ENCODE results near the gene NKX3-2. TPM values are rescaled to one million over a fixed set of nuclear protein-coding genes. Genes with fewer than 3 reads are reported as not detected.
"Not testable (repeated sequence)": the region's sequence is repeated elsewhere in the genome, so short reads cannot be mapped to it uniquely, and the experiment has no call there.

NKX3-2 gene
- not detected in 2 replicates for total RNA-seq

- no peak for DNase-seq (ENCODE audit: low read depth, low spot score)
Observed at GRCh38 chr4:13543839-13544605, at the start of gene NKX3-2. TSS of gene NKX3-2 (minus strand) at chr4:13544508. CDS start at chr4:13544414, 94 bp downstream.

- DNase-seq (ENCODE audit: low read depth, low spot score): no peak
Observed at GRCh38 chr4:13592220-13592619, 47.9 kb upstream of the NKX3-2 start.

GRCh38 chr4:13590766-13591165 lies 46.5 kb upstream of the NKX3-2 start:
- DNase-seq (ENCODE audit: low read depth, low spot score): no peak

GRCh38 chr4:13588954-13589353 lies 44.6 kb upstream of the NKX3-2 start:
- no peak for DNase-seq (ENCODE audit: low read depth, low spot score)

GRCh38 chr4:13584481-13584880 lies 40.2 kb upstream of the NKX3-2 start:
- DNase-seq (ENCODE audit: low read depth, low spot score): peak; percentile 4

- DNase-seq (ENCODE audit: low read depth, low spot score): no peak
Observed at GRCh38 chr4:13580036-13580435, 35.7 kb upstream of the NKX3-2 start.

GRCh38 chr4:13577660-13578059 lies 33.4 kb upstream of the NKX3-2 start:
- no peak for DNase-seq (ENCODE audit: low read depth, low spot score)

- no peak for DNase-seq (ENCODE audit: low read depth, low spot score)
Observed at GRCh38 chr4:13570916-13571315, 26.6 kb upstream of the NKX3-2 start.

- no peak for DNase-seq (ENCODE audit: low read depth, low spot score)
Observed at GRCh38 chr4:13567125-13567524, 22.8 kb upstream of the NKX3-2 start.

- DNase-seq (ENCODE audit: low read depth, low spot score): no peak
Observed at GRCh38 chr4:13562876-13563275, 18.6 kb upstream of the NKX3-2 start.

- DNase-seq (ENCODE audit: low read depth, low spot score): no peak
Observed at GRCh38 chr4:13561673-13562072, 17.4 kb upstream of the NKX3-2 start.

GRCh38 chr4:13560111-13560510 lies 15.8 kb upstream of the NKX3-2 start:
- DNase-seq (ENCODE audit: low read depth, low spot score): not testable (repeated sequence)

- no peak for DNase-seq (ENCODE audit: low read depth, low spot score)
Observed at GRCh38 chr4:13559413-13559812, 15.1 kb upstream of the NKX3-2 start.

- no peak for DNase-seq (ENCODE audit: low read depth, low spot score)
Observed at GRCh38 chr4:13558881-13559280, 14.6 kb upstream of the NKX3-2 start.

- DNase-seq (ENCODE audit: low read depth, low spot score): no peak
Observed at GRCh38 chr4:13555325-13555724, 11.0 kb upstream of the NKX3-2 start.

- no peak for DNase-seq (ENCODE audit: low read depth, low spot score)
Observed at GRCh38 chr4:13553081-13553480, 8.8 kb upstream of the NKX3-2 start.

GRCh38 chr4:13548984-13549546 lies 4.8 kb upstream of the NKX3-2 start:
- DNase-seq (ENCODE audit: low read depth, low spot score): peak; percentile 20

- no peak for DNase-seq (ENCODE audit: low read depth, low spot score)
Observed at GRCh38 chr4:13548059-13548983, 4.0 kb upstream of the NKX3-2 start.

- no peak for DNase-seq (ENCODE audit: low read depth, low spot score)
Observed at GRCh38 chr4:13547485-13548041, 3.3 kb upstream of the NKX3-2 start.

- DNase-seq (ENCODE audit: low read depth, low spot score): no peak
Observed at GRCh38 chr4:13546941-13547484, 2.7 kb upstream of the NKX3-2 start.

- no peak for DNase-seq (ENCODE audit: low read depth, low spot score)
Observed at GRCh38 chr4:13546142-13546940, 2.0 kb upstream of the NKX3-2 start.

All from pulmonary artery endothelial cell (primary cell).